GM19372 (cell line): ENCODE results near the gene PLCB4.

Experiments
- ATAC-seq: cut with Tn5 transposase; IDR thresholded peaks from one replicate; pipeline ENCODE4 v1.9.1; 2021; ENCODE audit warnings: mild to moderate bottlenecking, low read depth, moderate library complexity; ENCODE audit not compliant: unreplicated experiment

PLCB4 gene

DNA sequence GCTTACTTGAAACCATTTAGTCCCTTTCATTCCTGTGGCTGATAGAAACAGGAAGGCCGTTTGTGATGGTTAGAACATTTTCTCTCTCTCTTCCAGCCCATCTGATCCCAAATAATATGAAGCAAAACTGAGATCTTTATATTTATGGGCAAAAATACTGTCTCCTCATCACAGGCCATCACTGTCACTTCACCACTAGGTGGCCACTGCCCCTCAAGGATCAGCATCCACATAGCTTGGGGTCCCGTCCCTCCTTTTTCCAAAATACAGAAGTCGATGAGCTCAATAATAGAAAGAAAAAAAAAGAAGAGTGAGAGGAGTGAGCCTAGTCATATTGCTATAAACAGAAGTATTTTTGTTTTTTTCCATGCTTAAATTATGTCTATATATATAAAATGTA is 399.1 kb downstream of the PLCB4 start:
- ATAC-seq, result no peak

DNA sequence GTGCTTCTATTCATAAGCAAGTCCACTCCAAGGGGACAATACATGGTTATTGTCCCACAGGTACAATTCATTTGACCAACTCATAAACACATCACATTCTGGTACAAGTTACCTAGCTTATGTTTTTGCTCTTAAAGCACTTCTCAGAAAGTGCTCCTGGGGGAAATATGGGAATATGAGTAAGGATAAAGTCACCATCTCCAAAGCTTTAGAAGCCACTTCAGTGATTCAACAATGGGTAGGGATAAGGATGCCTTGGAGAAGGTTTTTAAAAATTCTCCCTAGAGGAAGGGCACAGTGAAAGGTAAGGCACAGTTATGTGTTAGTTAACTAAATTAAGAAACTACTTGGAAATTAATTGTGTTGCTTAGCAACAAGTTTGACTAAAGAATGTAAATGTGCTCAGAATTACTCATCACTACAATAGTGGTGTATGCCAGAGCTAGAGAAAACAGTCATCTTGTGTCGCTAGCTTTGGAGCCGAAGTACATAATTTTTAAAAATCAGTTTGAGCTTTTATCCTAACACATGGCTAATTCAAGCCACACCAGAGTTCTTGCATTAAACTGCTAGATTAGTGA is 406.0 kb downstream of the PLCB4 start:
- ATAC-seq, result no peak

- no peak for ATAC-seq
These were observed 406.6 kb downstream of the PLCB4 start for GRCh38 chr20:9475456-9475855.

- ATAC-seq, result no peak
These were observed 407.3 kb downstream of the PLCB4 start for GRCh38 chr20:9476174-9476573.

GRCh38 chr20:9476637-9477036 is 407.8 kb downstream of the PLCB4 start:
- no peak for ATAC-seq

- ATAC-seq, result no peak
These were observed 409.9 kb downstream of the PLCB4 start for GRCh38 chr20:9478771-9479170.

DNA sequence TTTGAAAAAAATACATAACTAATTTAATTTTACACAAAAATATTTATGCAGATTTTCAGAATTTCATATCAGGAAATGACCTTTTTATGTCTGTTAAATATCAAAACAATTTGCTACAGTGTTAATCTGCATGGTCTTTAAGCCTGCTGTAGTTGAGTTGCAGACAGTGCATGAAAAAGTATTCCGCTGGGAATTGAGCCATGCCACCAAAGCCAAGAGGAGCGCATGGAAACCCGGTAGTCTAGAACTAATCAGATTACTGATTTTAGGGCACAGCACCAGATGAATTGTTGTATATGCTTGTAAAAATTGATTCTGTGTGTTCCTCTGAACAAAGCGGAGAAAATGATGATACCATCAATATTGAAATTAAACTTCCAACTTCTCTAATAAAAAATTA is 411.2 kb downstream of the PLCB4 start:
- ATAC-seq, result no peak

DNA sequence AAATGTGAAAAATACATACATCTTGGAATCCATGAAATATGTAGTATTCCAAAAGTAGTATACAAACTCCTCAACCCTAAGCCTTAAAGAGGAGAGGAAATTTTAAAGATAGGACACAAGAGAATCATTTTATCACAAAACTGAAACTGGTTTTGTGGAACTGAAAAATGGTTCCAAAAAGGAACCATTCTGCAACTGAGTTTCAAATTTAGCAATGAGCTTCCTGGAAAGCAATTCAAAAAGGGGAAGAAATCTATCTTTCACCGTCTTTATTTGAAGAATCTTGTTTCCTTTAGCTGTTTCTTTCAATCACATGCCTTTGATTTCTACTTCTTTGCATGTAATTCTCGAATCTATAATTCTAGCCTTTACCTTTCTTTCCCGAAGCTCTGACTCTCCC is 413.3 kb downstream of the PLCB4 start:
- no peak for ATAC-seq

- no peak for ATAC-seq
These were observed 414.2 kb downstream of the PLCB4 start for GRCh38 chr20:9483131-9483530.

GRCh38 chr20:9485614-9486340 is 416.9 kb downstream of the PLCB4 start:
- ATAC-seq, result no peak

DNA sequence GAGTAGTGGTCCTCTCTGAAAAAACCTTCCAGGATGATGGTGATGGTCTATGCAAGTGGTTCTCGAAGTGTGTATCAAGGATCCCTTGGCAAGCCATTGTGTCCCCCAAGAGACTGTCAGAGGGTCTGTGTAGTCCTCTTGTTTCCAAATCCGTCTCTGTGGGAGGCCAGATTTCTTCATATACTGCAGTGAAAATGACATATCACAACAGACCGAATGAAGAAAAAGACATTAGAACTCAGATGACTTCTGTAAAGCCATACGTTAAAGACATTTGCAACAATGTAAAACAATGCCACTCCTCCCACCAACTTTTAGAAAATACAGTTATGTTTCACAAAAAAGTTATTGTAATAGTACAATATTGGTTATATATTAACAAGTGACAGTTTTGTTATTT is 418.3 kb downstream of the PLCB4 start:
- ATAC-seq, result no peak

DNA sequence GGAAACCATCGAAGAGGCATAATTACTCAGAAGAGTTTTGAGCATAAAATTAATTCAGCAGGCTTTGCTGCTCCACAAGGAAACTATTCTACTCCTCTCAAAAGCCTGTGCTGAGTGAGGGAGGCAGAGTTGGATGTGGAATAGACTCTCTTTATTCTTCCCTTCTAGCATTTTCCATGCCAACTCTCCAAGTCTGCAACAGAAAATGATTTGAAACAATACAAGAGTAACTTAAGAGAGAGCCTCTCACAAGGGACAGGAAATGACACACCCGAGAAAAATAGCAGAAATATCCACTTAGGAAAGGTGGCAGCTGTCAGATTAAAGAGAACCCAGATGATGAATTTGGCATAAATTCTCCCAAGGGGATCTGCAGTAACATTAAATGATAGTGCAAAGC is 419.2 kb downstream of the PLCB4 start:
- no peak for ATAC-seq

DNA sequence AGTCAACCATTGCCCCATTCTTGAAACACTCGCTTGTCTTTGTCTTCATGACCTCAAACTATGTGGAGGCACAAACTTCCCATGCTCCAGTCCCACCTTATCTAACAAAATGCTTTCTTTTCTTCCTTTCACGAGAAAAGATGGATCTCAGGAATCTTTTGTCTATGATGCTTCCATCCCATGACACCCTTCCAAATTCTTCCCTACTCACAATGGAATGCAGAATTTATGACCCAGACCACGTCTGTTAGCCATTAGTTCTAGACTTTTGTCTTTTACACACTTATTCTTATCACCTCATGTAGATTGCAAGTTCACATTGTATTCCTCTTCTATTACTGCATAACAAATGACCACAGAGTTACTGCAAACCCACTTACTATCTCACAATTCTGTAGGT is 421.3 kb downstream of the PLCB4 start:
- no peak for ATAC-seq

- ATAC-seq, result no peak
These were observed 421.7 kb downstream of the PLCB4 start for GRCh38 chr20:9490631-9491030.

DNA sequence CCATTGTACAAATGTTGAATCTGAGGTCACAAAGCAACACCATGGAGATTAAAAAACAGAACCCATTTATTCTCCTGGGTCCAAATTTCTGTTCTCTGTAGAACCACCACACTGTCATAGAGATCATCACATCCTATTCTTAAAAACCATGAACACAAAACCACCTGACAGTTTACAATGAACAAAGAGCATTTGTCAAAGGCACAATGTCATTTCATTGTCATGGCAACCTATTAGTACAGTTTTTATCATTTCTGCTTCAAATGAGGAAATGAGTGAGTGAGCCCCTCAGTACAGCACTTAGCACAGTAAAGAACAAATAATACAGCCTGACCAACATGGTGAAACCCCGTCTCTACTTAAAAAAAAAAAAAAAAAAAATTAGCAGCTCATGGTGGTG is 422.4 kb downstream of the PLCB4 start:
- no peak for ATAC-seq

DNA sequence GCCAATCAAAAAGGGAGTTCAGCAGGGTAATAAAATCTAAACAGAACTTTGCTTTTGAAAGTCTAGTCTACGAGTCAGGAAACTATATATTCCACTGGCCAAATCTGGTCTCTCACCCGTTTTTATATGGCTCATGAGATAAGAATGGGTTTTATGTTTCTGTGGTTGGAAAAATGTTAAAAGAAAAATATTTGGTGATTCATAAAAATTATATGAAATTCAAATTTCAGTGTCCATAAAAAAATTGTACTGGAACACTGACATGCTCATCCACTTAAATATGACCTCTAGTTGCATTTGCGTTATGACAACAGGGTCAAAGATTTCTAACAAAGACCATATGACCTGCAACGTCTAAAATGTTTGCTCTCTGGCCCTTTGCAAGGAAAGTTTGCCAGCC is 423.2 kb downstream of the PLCB4 start:
- ATAC-seq, result no peak

GRCh38 chr20:9493803-9494202 is 424.9 kb downstream of the PLCB4 start:
- no peak for ATAC-seq

GRCh38 chr20:9495701-9496100 is 426.8 kb downstream of the PLCB4 start:
- ATAC-seq, result no peak

DNA sequence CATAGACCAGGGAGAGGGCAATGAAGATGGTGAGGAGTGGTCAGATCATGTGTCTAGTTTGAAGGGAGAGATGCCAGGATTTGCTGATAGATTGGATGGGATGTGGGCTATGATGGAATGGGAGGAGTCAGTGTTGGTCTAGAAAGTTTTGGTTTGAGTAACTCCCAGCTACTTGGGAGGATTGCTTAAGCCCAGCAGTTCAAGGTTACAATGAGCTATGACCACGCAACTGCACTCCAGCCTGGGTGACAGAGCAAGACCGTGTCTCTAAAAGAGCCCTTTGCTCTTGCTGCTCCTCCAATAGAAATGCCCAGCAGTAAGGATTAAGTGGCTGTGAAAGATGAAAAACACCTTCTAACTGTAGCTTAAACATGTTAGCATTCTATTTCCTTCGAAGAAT is 427.3 kb downstream of the PLCB4 start:
- ATAC-seq, result no peak

DNA sequence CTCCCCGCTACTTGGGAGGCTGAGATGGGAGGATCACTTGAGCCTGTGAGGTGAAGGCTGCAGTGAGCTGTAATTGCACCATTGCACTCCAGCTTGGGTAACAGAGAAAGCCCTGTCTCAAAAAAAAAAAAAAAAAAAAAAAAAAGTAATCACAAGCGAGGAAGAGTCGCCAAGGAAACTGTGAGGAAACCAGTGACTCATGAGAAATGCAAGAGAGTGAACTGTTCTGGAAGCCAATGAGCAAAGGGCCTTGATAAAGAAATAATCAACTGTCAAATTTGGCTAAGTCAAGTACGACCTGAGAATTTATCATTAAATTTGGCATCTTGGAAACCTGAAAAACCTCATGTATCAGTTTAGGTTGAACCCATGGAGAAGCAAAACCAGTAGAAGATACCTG is 429.4 kb downstream of the PLCB4 start:
- ATAC-seq, result no peak

DNA sequence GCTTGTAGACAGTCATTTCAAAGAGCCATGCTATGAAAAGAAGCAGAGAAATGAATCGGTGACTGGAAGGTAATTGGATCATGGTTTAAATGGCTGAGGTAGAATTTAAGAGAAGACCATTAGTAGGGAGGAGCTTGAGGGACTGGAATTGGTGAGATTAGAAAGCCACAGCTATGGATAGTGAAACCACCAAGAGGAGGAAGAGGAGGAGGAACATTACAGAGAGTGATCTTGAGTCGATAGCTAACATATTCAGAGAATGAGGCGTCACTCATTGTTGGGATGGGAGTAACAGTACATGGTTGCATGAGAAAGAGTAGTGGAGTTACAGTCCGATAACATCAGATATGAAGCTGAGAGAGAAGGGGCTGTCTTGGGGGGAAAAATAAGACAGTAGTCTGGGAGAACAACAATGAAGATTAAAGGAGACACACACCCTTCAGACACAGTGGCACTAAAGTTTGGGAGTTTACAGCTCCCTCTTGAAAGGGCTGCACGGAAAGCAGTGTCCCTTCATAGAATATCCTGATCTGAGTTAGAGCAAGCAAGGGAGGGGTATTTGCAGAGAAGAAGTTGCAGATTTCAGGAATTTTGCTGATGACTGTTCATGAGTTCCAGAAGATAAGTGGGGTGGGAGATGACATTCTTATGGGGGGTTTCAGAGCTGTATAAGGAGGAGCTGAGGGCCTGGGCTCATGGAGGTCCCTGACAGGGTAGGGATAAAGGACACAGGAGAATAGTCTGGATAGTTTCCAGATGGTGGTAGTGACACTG is 430.4 kb downstream of the PLCB4 start:
- no peak for ATAC-seq

- peak; percentile 69 for ATAC-seq
These were observed 431.2 kb downstream of the PLCB4 start for GRCh38 chr20:9500121-9500520.
